Common myeloid progenitor, CD34-positive (primary cell): ENCODE measurements around the gene WEE2.

Experiments used
- CTCF ChIA-PET: fragments of 350-600 bp; sonication (Branson Sonifier 250); formaldehyde crosslinking; loops from one replicate; lab custom pipeline; 2021; ENCODE audit warnings: antibody characterized with exemption; lab: Charles Lee
- POLR2A ChIA-PET: fragments of 350-600 bp; sonication (Branson Sonifier 250); formaldehyde crosslinking; loops from one replicate; lab custom pipeline; 2021; ENCODE audit warnings: antibody characterized with exemption; lab: Charles Lee
- DNase-seq, 3 donors: peaks; one replicate each; pipeline versions ENCODE4 v3.0.0 to v3.0.0-alpha.2; 2013
- H3K27ac ChIP-seq, 2 experiments: 1 replicate in 1 of 2; 2 replicates in 1 of 2; pipeline ENCODE4 v1.7.0; 2013; ENCODE audit warnings: inconsistent platforms in 2 of 2, low read length in 2 of 2, mild to moderate bottlenecking in 2 of 2, low read depth in 1 of 2, moderate library complexity in 1 of 2; ENCODE audit not compliant: severe bottlenecking in 2 of 2, insufficient read depth in 1 of 2, poor library complexity in 1 of 2
- H3K27me3 ChIP-seq, 5 experiments: replicated peaks in 2 of 5; 1 replicate in 3 of 5; 2 replicates in 2 of 5; pipeline versions ENCODE4 v1.6.1 to v1.7.0; 2013; ENCODE audit warnings: low read length in 4 of 5, mild to moderate bottlenecking in 2 of 5, moderate library complexity in 2 of 5, inconsistent platforms in 1 of 5; ENCODE audit not compliant: insufficient read depth in 5 of 5, control insufficient read depth in 4 of 5
- H3K36me3 ChIP-seq, 4 experiments: 1 replicate in 2 of 4; 2 replicates in 2 of 4; pipeline versions ENCODE4 v1.6.1 to v1.7.0; 2013; ENCODE audit warnings: low read length in 3 of 4, control low read depth in 1 of 4, mild to moderate bottlenecking in 1 of 4; ENCODE audit not compliant: control insufficient read depth in 4 of 4, insufficient read depth in 4 of 4
- H3K4me1 ChIP-seq, 4 experiments: 1 replicate in 3 of 4; 2 replicates in 1 of 4; pipeline versions ENCODE4 v1.6.1 to v1.7.1; 2013; ENCODE audit warnings: low read length in 3 of 4, mild to moderate bottlenecking in 3 of 4, control low read depth in 1 of 4, inconsistent platforms in 1 of 4, moderate library complexity in 1 of 4; ENCODE audit not compliant: control insufficient read depth in 4 of 4, insufficient read depth in 4 of 4; ENCODE audit errors: control extremely low read depth in 1 of 4
- H3K4me3 ChIP-seq, 7 experiments: 1 replicate in 4 of 7; 2 replicates in 3 of 7; pipeline versions ENCODE4 v1.5.1 to v1.7.0; 2013; ENCODE audit warnings: mild to moderate bottlenecking in 7 of 7, low read length in 6 of 7, moderate library complexity in 6 of 7, inconsistent platforms in 2 of 7, low read depth in 2 of 7, control low read depth in 1 of 7; ENCODE audit not compliant: insufficient read depth in 4 of 7, control insufficient read depth in 1 of 7; ENCODE audit errors: extremely low read depth in 1 of 7
- H3K9me3 ChIP-seq, 5 experiments: 1 replicate in 4 of 5; 2 replicates in 1 of 5; pipeline versions ENCODE4 v1.6.1 to v1.7.1; 2013; ENCODE audit warnings: low read length in 4 of 5, mild to moderate bottlenecking in 2 of 5, inconsistent platforms in 1 of 5, low read depth in 1 of 5, moderate library complexity in 1 of 5; ENCODE audit not compliant: control insufficient read depth in 4 of 5, insufficient read depth in 2 of 5; ENCODE audit errors: control extremely low read depth in 1 of 5
- WGBS: methylation state at CpG from one replicate; pipeline ENCODE4 v1.1.5; 2013; ENCODE audit not compliant: insufficient coverage; 5-methylcytosine and 5-hydroxymethylcytosine counted together

WEE2 gene

GRCh38 chr7:141709318-141709717 lies 1.2 kb downstream of the WEE2 start:
- Histone ChIP-seq H3K36me3 (peaks cover 0 to 2% (median 0%) of the 10 kb centered on the region in 4 experiments), H3K4me1 (no peaks in the 10 kb centered on the region), H3K27me3 (no peaks in the 10 kb centered on the region), H3K27ac (no peak overlapping the region), H3K4me3 (no peak overlapping the region), H3K9me3 (no peaks in the 10 kb centered on the region)
- ChIA-PET POLR2A (no interaction called here), CTCF (interaction anchor here (0.7 to 4.3 kb wide), 18 partner anchors 11 to 60 kb away, joined by 3 to 48 read pairs (median 5); partner anchors contain the start of gene SSBP1)
- DNase-seq = no peak
- WGBS = no CpG with 5 or more reads among the region's 2 CpGs

- ChIA-PET POLR2A (interaction anchor here (1.1 kb wide), 1 partner anchor 28 kb away, joined by 3 read pairs; the partner anchor contains the start of gene SSBP1), CTCF (interaction anchor here (0.6 to 4.3 kb wide), 18 partner anchors 11 to 60 kb away, joined by 3 to 48 read pairs (median 5); partner anchors contain the start of gene SSBP1)
- peaks cover 0 to 2% (median 0%) of the 10 kb centered on the region in 4 experiments for H3K36me3 ChIP-seq
- no peaks in the 10 kb centered on the region for H3K4me1 ChIP-seq
- no peak overlapping the region for H3K27ac ChIP-seq
- 89% methylated on average over 3 of the region's 4 CpGs for WGBS
- no peak for DNase-seq
- no peak overlapping the region for H3K4me3 ChIP-seq
- H3K9me3 ChIP-seq = no peaks in the 10 kb centered on the region
- no peaks in the 10 kb centered on the region for H3K27me3 ChIP-seq
Observed at GRCh38 chr7:141709749-141710148, 1.6 kb downstream of the WEE2 start.

GRCh38 chr7:141710301-141710700 lies 2.1 kb downstream of the WEE2 start:
- ChIA-PET CTCF (interaction anchor here (0.6 to 4.3 kb wide), 13 partner anchors 11 to 58 kb away, joined by 3 to 48 read pairs (median 5); partner anchors contain the start of gene SSBP1), POLR2A (interaction anchor here (1.1 kb wide), 1 partner anchor 28 kb away, joined by 3 read pairs; the partner anchor contains the start of gene SSBP1)
- Histone ChIP-seq H3K36me3 (peaks cover 0 to 2% (median 0%) of the 10 kb centered on the region in 4 experiments), H3K27me3 (no peaks in the 10 kb centered on the region), H3K4me1 (no peaks in the 10 kb centered on the region), H3K4me3 (no peak overlapping the region), H3K27ac (no peak overlapping the region), H3K9me3 (no peaks in the 10 kb centered on the region)
- no CpG with 5 or more reads among the region's 1 CpG for WGBS
- DNase-seq = peak in 2 of 3 donors; percentile 34 to 36

- no peak overlapping the region for H3K4me3 ChIP-seq
- 100% methylated on average over 3 of the region's 5 CpGs for WGBS
- H3K27ac ChIP-seq = no peak overlapping the region
- ChIA-PET CTCF (interaction anchor here (0.9 to 1.5 kb wide), 4 partner anchors 10 to 11 kb away, joined by 3 to 4 read pairs (median 3); partner anchors contain the start of gene DENND11), POLR2A (no interaction called here)
- peaks cover 0 to 2% (median 0%) of the 10 kb centered on the region in 4 experiments for H3K36me3 ChIP-seq
- H3K9me3 ChIP-seq = no peaks in the 10 kb centered on the region
- no peaks in the 10 kb centered on the region for H3K27me3 ChIP-seq
- H3K4me1 ChIP-seq = no peaks in the 10 kb centered on the region
- DNase-seq = no peak
Observed at GRCh38 chr7:141712603-141713255, 4.6 kb downstream of the WEE2 start.

GRCh38 chr7:141713890-141714289 lies 5.7 kb downstream of the WEE2 start:
- 100% methylated on average over 1 of the region's 1 CpG for WGBS
- no peaks in the 10 kb centered on the region for H3K9me3 ChIP-seq
- POLR2A ChIA-PET = no interaction called here
- peaks cover 0 to 2% (median 0%) of the 10 kb centered on the region in 4 experiments for H3K36me3 ChIP-seq
- no peak for DNase-seq
- no peaks in the 10 kb centered on the region for H3K27me3 ChIP-seq
- H3K4me1 ChIP-seq = no peaks in the 10 kb centered on the region
- H3K4me3 ChIP-seq = no peak overlapping the region
- CTCF ChIA-PET = interaction anchor here (0.7 to 2.8 kb wide), 8 partner anchors 9 to 60 kb away, joined by 3 to 14 read pairs (median 3); partner anchors contain the start of genes DENND11 and SSBP1
- H3K27ac ChIP-seq = no peak overlapping the region

GRCh38 chr7:141714571-141714970 lies 6.4 kb downstream of the WEE2 start:
- Histone ChIP-seq H3K27me3 (no peaks in the 10 kb centered on the region), H3K4me3 (no peak overlapping the region), H3K36me3 (peaks cover 0 to 2% (median 0%) of the 10 kb centered on the region in 4 experiments), H3K4me1 (no peaks in the 10 kb centered on the region), H3K9me3 (no peaks in the 10 kb centered on the region), H3K27ac (no peak overlapping the region)
- no peak for DNase-seq
- ChIA-PET CTCF (interaction anchor here (0.5 to 2.8 kb wide), 10 partner anchors 10 to 579 kb away, joined by 3 to 14 read pairs (median 3); partner anchors contain the start of gene SSBP1), POLR2A (no interaction called here)
- WGBS = 100% methylated on average over 2 of the region's 2 CpGs

GRCh38 chr7:141715018-141715417 lies 6.9 kb downstream of the WEE2 start:
- Histone ChIP-seq H3K4me3 (no peak overlapping the region), H3K9me3 (no peaks in the 10 kb centered on the region), H3K27ac (no peak overlapping the region), H3K36me3 (peaks cover 0 to 2% (median 0%) of the 10 kb centered on the region in 4 experiments), H3K4me1 (no peaks in the 10 kb centered on the region), H3K27me3 (no peaks in the 10 kb centered on the region)
- ChIA-PET CTCF (interaction anchor here (0.5 to 3.6 kb wide), 7 partner anchors 11 to 578 kb away, joined by 3 to 14 read pairs (median 4); partner anchors contain the start of gene SSBP1), POLR2A (no interaction called here)
- WGBS = 90% methylated on average over 2 of the region's 4 CpGs
- no peak for DNase-seq
